ENCODE results near the gene TLL1.

DNA sequence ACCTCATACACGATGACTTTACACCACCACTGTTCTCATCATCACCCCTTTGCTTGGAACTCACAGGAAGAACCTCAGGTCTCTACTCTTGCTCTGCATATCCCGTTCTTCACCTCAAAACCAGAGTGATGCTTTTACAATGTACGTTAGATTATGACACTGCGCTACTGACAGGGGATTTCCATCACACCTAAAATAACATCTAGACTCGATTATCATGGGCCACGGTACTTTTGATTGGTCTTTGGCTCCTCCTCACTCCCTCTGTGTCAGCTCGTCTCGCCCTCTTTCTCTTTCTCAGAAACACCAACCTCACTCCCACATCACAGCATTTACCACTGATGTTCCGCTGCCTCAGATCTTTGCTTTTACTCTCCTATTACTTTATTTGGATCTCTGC, 172.4 kb downstream of the TLL1 start:
- TF ChIP-seq, protein P1, sequence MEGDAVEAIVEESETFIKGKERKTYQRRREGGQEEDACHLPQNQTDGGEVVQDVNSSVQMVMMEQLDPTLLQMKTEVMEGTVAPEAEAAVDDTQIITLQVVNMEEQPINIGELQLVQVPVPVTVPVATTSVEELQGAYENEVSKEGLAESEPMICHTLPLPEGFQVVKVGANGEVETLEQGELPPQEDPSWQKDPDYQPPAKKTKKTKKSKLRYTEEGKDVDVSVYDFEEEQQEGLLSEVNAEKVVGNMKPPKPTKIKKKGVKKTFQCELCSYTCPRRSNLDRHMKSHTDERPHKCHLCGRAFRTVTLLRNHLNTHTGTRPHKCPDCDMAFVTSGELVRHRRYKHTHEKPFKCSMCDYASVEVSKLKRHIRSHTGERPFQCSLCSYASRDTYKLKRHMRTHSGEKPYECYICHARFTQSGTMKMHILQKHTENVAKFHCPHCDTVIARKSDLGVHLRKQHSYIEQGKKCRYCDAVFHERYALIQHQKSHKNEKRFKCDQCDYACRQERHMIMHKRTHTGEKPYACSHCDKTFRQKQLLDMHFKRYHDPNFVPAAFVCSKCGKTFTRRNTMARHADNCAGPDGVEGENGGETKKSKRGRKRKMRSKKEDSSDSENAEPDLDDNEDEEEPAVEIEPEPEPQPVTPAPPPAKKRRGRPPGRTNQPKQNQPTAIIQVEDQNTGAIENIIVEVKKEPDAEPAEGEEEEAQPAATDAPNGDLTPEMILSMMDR (IDR thresholded peaks at IDR 0.05; ENCODE audit: low read depth, low read length): no peak
- TF ChIP-seq EZH2phosphoT487 (IDR thresholded peaks at IDR 0.05; ENCODE audit: low read depth): no peak
